ENCODE measurements around the gene FNIP1.

DNA sequence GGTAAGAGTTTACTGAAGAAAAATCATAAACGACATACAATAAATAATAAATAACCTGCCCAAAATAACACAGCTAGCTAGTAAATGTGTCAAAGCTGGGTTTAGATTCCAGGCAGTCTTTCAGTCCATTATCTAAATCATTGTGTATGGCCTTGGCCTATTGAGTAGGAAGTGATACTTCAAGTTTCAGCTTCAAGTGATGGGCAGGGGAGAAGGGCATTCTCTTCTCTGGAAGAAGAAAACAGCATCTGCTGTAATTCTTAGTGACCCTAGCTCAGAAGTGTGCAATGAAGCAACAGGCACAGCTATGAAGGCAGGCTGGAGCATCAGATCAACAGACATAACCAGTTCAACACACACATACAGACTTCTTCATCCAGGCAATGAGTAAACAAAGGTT is 42.5 kb downstream of the FNIP1 start:
- TF ChIP-seq, protein P1, sequence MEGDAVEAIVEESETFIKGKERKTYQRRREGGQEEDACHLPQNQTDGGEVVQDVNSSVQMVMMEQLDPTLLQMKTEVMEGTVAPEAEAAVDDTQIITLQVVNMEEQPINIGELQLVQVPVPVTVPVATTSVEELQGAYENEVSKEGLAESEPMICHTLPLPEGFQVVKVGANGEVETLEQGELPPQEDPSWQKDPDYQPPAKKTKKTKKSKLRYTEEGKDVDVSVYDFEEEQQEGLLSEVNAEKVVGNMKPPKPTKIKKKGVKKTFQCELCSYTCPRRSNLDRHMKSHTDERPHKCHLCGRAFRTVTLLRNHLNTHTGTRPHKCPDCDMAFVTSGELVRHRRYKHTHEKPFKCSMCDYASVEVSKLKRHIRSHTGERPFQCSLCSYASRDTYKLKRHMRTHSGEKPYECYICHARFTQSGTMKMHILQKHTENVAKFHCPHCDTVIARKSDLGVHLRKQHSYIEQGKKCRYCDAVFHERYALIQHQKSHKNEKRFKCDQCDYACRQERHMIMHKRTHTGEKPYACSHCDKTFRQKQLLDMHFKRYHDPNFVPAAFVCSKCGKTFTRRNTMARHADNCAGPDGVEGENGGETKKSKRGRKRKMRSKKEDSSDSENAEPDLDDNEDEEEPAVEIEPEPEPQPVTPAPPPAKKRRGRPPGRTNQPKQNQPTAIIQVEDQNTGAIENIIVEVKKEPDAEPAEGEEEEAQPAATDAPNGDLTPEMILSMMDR (IDR thresholded peaks at IDR 0.05 in 8 of 11, conservative IDR thresholded peaks at IDR 0.05 in 3 of 11) = no peak
- TF ChIP-seq POLR2A (IDR thresholded peaks at IDR 0.05) (no peak), POLR2AphosphoS5 (IDR thresholded peaks at IDR 0.05) (no peak)

All from spleen (tissue), 7 donors.